ENCODE data around the gene KCNQ1. TPM values are rescaled to one million over a fixed set of nuclear protein-coding genes. Genes with fewer than 3 reads are reported as not detected.
A peak's percentile ranks its signal among the peaks of the same experiment; 100 is the strongest.

KCNQ1 gene
- total RNA-seq, 1 donor from 2014 or later, result 3.4 TPM

- Mint-ChIP-seq H3K27me3 (ENCODE audit: low read depth) (peaks cover 29% of the 10 kb centered on the region), H3K4me3 (ENCODE audit: low read depth) (peak overlapping the region; percentile 48), H3K27ac (no peak overlapping the region), H3K36me3 (ENCODE audit: low read depth) (no peaks in the 10 kb centered on the region), H3K9me3 (no peaks in the 10 kb centered on the region), H3K4me1 (ENCODE audit: low read depth) (peaks cover 4% of the 10 kb centered on the region)
- DNase-seq (ENCODE audit: low spot score), result no peak
- intact Hi-C loops (cut with micrococcal nuclease), result loop anchor here (5.0 kb wide), 2 partner anchors 194 to 459 kb away; no protein-coding TSS in a partner anchor
These were observed 441.5 kb downstream of the KCNQ1 start for GRCh38 chr11:2886191-2886894.

DNA sequence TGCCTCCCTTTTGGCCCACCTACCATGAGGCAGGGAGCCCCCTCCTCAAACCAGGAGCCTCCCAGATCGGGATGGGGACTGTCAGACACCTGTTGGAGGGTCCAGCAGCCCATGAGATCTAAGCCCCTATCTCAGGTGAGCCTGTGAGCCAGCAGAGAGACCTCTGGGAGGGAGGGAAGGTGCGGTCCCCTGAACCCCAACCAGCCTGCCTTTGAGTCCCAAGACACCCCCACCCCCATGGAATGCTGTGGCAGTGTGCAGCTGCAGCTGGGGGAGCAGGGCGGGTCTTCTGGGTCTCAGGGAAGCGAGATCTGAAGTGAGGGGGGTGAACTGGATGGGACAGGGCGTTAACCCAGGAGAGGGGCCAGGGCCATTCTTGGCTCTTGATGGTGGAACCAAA lies 442.1 kb downstream of the KCNQ1 start:
- peaks cover 29% of the 10 kb centered on the region for H3K27me3 Mint-ChIP-seq (ENCODE audit: low read depth)
- no peaks in the 10 kb centered on the region for H3K36me3 Mint-ChIP-seq (ENCODE audit: low read depth)
- intact Hi-C loops (cut with micrococcal nuclease), result loop anchor here (5.0 kb wide), 2 partner anchors 195 to 460 kb away; no protein-coding TSS in a partner anchor
- H3K4me1 Mint-ChIP-seq (ENCODE audit: low read depth), result peaks cover 7% of the 10 kb centered on the region
- no peak for DNase-seq (ENCODE audit: low spot score)
- H3K9me3 Mint-ChIP-seq, result no peaks in the 10 kb centered on the region
- no peak overlapping the region for H3K27ac Mint-ChIP-seq
- peak overlapping the region; percentile 48 for H3K4me3 Mint-ChIP-seq (ENCODE audit: low read depth)

- H3K4me3 Mint-ChIP-seq (ENCODE audit: low read depth), result peak overlapping the region; percentile 45
- peaks cover 22% of the 10 kb centered on the region for H3K27me3 Mint-ChIP-seq (ENCODE audit: low read depth)
- H3K36me3 Mint-ChIP-seq (ENCODE audit: low read depth), result no peaks in the 10 kb centered on the region
- H3K9me3 Mint-ChIP-seq, result no peaks in the 10 kb centered on the region
- H3K27ac Mint-ChIP-seq, result no peak overlapping the region
- intact Hi-C loops (cut with micrococcal nuclease), result loop anchor here (1.0 to 5.0 kb wide), 3 partner anchors 195 to 460 kb away; no protein-coding TSS in a partner anchor
- DNase-seq (ENCODE audit: low spot score), result no peak
- peaks cover 12% of the 10 kb centered on the region for H3K4me1 Mint-ChIP-seq (ENCODE audit: low read depth)
These were observed 442.8 kb downstream of the KCNQ1 start for GRCh38 chr11:2887515-2888195.

DNA sequence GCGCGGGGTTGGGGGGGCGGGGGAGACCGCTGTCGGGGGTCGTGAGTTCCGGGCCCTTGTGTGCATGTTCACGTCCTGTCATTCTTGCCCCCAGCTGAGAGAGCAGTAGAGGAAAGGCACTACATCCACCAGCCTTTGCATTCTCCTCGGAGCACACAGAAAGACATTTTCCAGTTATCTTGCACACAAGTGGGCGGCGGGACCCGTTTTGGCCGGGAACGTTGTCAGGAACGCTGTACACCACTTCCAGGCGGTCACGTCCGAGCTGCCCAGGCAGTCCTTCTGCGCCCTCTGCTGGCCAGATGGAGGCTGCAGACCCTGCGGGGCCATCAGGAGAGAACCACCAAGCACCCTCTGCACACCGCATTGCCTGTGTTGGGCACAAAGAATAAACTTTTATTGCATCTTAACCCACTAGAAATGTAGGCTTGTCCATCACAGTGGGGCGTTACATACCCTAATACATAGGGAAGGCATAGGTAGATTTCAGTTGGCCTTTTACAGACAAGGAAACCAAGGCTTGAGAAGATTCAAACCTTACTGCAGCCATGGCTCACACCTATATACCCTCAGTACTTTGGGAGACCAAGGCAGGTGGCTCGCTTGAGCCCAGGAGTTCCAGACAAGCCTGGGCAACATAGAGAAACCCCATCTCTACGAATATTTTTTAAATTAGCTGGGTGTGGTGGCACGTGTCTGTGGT lies 443.6 kb downstream of the KCNQ1 start:
- intact Hi-C loops (cut with micrococcal nuclease), result loop anchor here (1.0 to 5.0 kb wide), 3 partner anchors 196 to 461 kb away; no protein-coding TSS in a partner anchor
- peak; percentile 77 for DNase-seq (ENCODE audit: low spot score)
- H3K9me3 Mint-ChIP-seq, result no peaks in the 10 kb centered on the region
- no peak overlapping the region for H3K4me3 Mint-ChIP-seq (ENCODE audit: low read depth)
- peaks cover 15% of the 10 kb centered on the region for H3K27me3 Mint-ChIP-seq (ENCODE audit: low read depth)
- H3K36me3 Mint-ChIP-seq (ENCODE audit: low read depth), result no peaks in the 10 kb centered on the region
- peak overlapping the region; percentile 55 for H3K27ac Mint-ChIP-seq
- H3K4me1 Mint-ChIP-seq (ENCODE audit: low read depth), result peaks cover 11% of the 10 kb centered on the region

GRCh38 chr11:2889362-2890273 lies 444.8 kb downstream of the KCNQ1 start:
- intact Hi-C loops (cut with micrococcal nuclease), result loop anchor here (5.0 to 10.0 kb wide), 4 partner anchors 43 to 585 kb away; partner anchors contain the start of genes C11orf21 and TSPAN32
- DNase-seq (ENCODE audit: low spot score), result no peak
- Mint-ChIP-seq H3K27ac (no peak overlapping the region), H3K4me1 (ENCODE audit: low read depth) (peaks cover 11% of the 10 kb centered on the region), H3K9me3 (no peaks in the 10 kb centered on the region), H3K27me3 (ENCODE audit: low read depth) (peaks cover 12% of the 10 kb centered on the region), H3K4me3 (ENCODE audit: low read depth) (no peak overlapping the region), H3K36me3 (ENCODE audit: low read depth) (no peaks in the 10 kb centered on the region)

DNA sequence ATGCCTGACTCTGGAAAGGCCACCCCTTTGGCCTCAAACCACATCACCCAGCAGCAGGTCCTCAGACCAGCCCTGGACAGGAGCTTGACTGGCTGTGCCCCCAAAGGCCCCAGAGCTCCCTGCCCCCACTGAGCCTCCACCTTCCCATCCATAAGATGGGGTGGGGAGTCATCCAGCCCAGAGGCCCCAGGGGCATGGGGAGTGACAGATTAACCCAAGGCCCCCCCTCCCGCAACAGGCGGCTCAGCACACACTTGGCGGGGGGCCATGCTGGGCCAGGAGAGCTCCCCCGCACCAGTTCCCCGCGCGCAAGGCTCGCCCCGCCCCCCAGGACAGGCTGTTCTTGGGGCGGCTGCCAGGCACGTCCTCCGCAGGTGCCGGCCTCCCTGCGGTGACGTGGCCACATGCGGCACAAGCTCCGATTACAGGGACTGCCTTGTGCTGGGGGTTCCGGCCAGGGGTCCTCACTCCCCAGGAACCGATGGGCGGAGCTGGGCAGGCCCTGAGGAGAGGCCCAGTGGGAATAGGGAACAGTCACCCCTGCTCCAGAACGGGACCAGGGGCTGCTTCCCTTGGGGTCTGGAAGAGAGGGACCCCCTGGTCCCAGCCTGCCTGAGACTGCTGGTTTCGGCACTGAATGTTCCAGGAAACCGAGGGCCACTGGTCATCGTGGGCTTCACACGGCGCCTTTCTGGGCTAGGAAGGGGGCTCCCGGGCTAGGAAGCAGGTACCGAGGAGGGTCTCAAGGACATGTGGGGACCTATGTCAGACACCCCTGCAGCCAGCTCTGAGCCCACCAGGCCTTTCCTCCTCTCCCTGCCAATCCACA lies 445.9 kb downstream of the KCNQ1 start:
- no peak for DNase-seq (ENCODE audit: low spot score)
- no peaks in the 10 kb centered on the region for H3K9me3 Mint-ChIP-seq
- H3K4me1 Mint-ChIP-seq (ENCODE audit: low read depth), result peaks cover 9% of the 10 kb centered on the region
- peaks cover 9% of the 10 kb centered on the region for H3K27me3 Mint-ChIP-seq (ENCODE audit: low read depth)
- no peak overlapping the region for H3K4me3 Mint-ChIP-seq (ENCODE audit: low read depth)
- H3K27ac Mint-ChIP-seq, result no peak overlapping the region
- H3K36me3 Mint-ChIP-seq (ENCODE audit: low read depth), result no peaks in the 10 kb centered on the region
- intact Hi-C loops (cut with micrococcal nuclease), result loop anchor here (5.0 to 10.0 kb wide), 2 partner anchors 42 to 586 kb away; partner anchors contain the start of genes C11orf21 and TSPAN32

- H3K27me3 Mint-ChIP-seq (ENCODE audit: low read depth), result peaks cover 8% of the 10 kb centered on the region
- intact Hi-C loops (cut with micrococcal nuclease), result loop anchor here (1.0 to 10.0 kb wide), 4 partner anchors 41 to 1039 kb away; partner anchors contain the start of genes C11orf21, LSP1 and TSPAN32
- H3K36me3 Mint-ChIP-seq (ENCODE audit: low read depth), result no peaks in the 10 kb centered on the region
- H3K4me3 Mint-ChIP-seq (ENCODE audit: low read depth), result peak overlapping the region; percentile 83
- peak overlapping the region; percentile 72 for H3K27ac Mint-ChIP-seq
- no peak for DNase-seq (ENCODE audit: low spot score)
- peaks cover 9% of the 10 kb centered on the region for H3K4me1 Mint-ChIP-seq (ENCODE audit: low read depth)
- H3K9me3 Mint-ChIP-seq, result no peaks in the 10 kb centered on the region
These were observed 446.8 kb downstream of the KCNQ1 start for GRCh38 chr11:2891326-2892214.

DNA sequence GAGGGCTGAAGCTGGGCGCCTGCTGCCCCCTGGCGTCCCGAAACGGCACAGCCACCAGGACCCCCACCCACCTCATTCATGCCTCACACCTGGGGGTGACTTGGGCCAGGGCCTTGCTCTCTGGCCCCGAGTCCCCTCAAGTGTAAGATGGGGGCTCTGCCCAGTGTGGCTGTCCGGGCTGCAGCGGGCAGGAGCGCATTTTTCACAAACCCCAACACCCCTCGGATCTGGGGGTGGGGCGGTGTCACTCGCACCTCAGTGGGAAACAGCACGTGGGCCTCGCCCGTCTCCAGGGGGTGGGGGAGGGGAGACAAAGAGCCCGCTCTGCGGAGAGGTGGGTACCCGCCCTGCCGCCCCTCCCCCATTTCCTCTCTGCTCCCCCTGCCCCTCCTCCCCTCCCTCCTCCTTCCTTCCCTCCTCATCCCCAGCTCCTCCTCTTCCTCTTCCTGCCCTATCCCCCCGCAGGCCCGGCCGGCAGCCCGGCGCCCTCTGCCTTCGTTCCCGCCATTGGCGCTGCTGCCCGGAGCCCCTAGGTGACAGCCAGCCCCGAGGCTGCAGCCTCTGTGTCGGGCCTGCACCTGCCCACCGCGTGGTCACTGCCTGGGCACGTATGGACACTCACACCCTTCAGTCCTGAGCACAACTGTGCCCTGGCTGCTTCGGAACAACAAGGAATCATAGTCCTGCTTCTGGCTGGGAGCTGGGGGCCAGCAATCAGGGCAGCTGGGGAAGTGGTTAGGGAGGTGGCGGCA lies 447.6 kb downstream of the KCNQ1 start:
- H3K4me3 Mint-ChIP-seq (ENCODE audit: low read depth), result peak overlapping the region; percentile 83
- peaks cover 1% of the 10 kb centered on the region for H3K27me3 Mint-ChIP-seq (ENCODE audit: low read depth)
- no peaks in the 10 kb centered on the region for H3K36me3 Mint-ChIP-seq (ENCODE audit: low read depth)
- peak; percentile 59 for DNase-seq (ENCODE audit: low spot score)
- peak overlapping the region; percentile 72 for H3K27ac Mint-ChIP-seq
- no peaks in the 10 kb centered on the region for H3K9me3 Mint-ChIP-seq
- H3K4me1 Mint-ChIP-seq (ENCODE audit: low read depth), result peaks cover 9% of the 10 kb centered on the region
- intact Hi-C loops (cut with micrococcal nuclease), result loop anchor here (1.0 to 10.0 kb wide), 4 partner anchors 40 to 1040 kb away; partner anchors contain the start of genes C11orf21, LSP1 and TSPAN32

DNA sequence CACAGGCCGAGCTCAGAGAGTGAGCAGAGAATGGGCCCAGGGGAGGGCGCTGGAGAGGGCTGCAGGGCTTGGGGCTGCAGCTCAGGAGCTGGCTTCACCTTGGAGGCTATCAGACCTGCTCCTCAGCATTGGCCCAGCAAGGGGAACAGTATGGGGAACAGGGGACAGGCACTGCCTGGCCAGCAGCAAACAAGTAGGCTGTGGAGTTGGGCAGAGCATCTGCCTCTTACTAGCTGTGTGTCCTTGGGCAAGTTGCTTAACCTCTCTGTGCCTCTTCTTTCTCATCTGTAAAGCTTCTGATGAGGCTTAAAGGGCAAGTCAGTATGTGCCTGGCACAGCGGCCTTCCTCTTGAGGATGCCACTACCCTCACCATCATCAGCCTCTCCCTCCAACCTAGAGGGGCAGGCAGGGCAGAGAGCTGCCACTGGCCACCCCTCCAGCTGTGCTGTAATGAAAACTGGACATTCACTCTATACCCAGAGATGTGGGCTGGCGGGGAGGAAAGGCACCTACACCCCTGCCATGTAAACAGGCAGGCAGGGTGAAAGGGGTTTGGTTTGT lies 448.2 kb downstream of the KCNQ1 start:
- no peaks in the 10 kb centered on the region for H3K36me3 Mint-ChIP-seq (ENCODE audit: low read depth)
- H3K27ac Mint-ChIP-seq, result peak overlapping the region; percentile 72
- no peaks in the 10 kb centered on the region for H3K9me3 Mint-ChIP-seq
- peak overlapping the region; percentile 83 for H3K4me3 Mint-ChIP-seq (ENCODE audit: low read depth)
- no peaks in the 10 kb centered on the region for H3K27me3 Mint-ChIP-seq (ENCODE audit: low read depth)
- no peak for DNase-seq (ENCODE audit: low spot score)
- intact Hi-C loops (cut with micrococcal nuclease), result loop anchor here (1.0 to 10.0 kb wide), 4 partner anchors 39 to 1040 kb away; partner anchors contain the start of genes C11orf21, LSP1 and TSPAN32
- peaks cover 14% of the 10 kb centered on the region for H3K4me1 Mint-ChIP-seq (ENCODE audit: low read depth)

- no peak overlapping the region for H3K4me3 Mint-ChIP-seq (ENCODE audit: low read depth)
- no peaks in the 10 kb centered on the region for H3K9me3 Mint-ChIP-seq
- peaks cover 22% of the 10 kb centered on the region for H3K4me1 Mint-ChIP-seq (ENCODE audit: low read depth)
- no peak overlapping the region for H3K27ac Mint-ChIP-seq
- no peak for DNase-seq (ENCODE audit: low spot score)
- no peaks in the 10 kb centered on the region for H3K36me3 Mint-ChIP-seq (ENCODE audit: low read depth)
- H3K27me3 Mint-ChIP-seq (ENCODE audit: low read depth), result no peaks in the 10 kb centered on the region
- intact Hi-C loops (cut with micrococcal nuclease), result loop anchor here (2.0 to 10.0 kb wide), 3 partner anchors 38 to 1041 kb away; partner anchors contain the start of genes C11orf21, LSP1 and TSPAN32
These were observed 449.1 kb downstream of the KCNQ1 start for GRCh38 chr11:2893935-2894334.
